Testis (tissue), 2 donors: ENCODE results near the gene NDUFAF5.

Source experiments
- CTCF ChIP-seq, 3 experiments: fragments of 450-650 bp in 2 of 3; fragments of 200-600 bp in 1 of 3; sonication (generic) in 1 of 3; IDR thresholded peaks; one replicate each; pipeline ENCODE4 v1.5.1; 2016 to 2019; ENCODE audit warnings: antibody characterized with exemption in 3 of 3, mild to moderate bottlenecking in 2 of 3, moderate library complexity in 1 of 3
- POLR2A ChIP-seq: fragments of 450-650 bp; IDR thresholded peaks from one replicate; pipeline ENCODE4 v1.6.1; 2017; ENCODE audit warnings: antibody characterized with exemption, mild to moderate bottlenecking, moderate library complexity

GRCh38 chr20:13868331-13868730, 83.5 kb downstream of the NDUFAF5 start:
- no peak for TF ChIP-seq CTCF (IDR thresholded peaks at IDR 0.05)
- TF ChIP-seq POLR2A = no peak
